HG02852 (cell line): Measurements from ENCODE around the gene KCNK17.

Experiments
- ATAC-seq: cut with Tn5 transposase; IDR thresholded peaks from one replicate; pipeline ENCODE4 v1.9.1; 2021; ENCODE audit warnings: mild to moderate bottlenecking, moderate library complexity; ENCODE audit not compliant: unreplicated experiment

The KCNK17 gene

DNA sequence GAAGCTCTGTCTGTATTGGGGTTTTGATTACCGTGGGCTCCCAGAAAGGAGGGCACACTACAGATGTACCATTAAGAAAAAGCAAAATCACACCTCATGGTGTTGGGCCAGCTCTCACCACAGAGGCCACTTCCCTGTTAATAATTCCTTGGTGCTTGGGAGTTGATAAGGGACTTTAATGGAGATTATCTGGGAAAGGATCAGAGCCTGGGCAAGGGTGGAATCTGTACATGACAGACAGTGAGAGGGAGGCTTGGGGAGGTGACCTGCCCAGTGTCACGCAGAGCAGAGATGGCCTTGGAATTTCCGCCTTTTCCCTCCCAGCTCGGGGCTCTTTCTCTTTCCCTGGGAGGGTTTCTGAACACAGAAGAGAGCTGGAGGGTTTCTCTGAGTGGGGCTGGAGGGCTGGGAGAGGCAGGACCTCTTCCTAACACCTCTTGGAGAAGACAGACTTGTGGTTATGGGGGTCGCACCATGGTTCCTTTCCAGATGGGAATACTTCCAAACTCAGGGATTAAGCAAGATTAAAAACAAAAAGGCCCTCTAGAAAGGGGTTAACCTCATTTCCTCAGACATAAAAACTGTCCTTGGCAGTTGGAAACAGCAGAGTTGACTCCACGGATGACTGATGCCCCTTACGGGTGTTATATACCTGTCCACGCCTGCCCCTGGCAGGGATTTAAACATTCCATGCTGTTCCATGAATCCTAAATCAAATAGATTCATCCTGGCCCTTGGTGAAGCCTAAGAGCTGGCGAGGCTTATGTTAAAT, 25.1 kb upstream of the KCNK17 start:
- no peak for ATAC-seq

- ATAC-seq = no peak
These were observed 24.2 kb upstream of the KCNK17 start for GRCh38 chr6:39338397-39338796.

DNA sequence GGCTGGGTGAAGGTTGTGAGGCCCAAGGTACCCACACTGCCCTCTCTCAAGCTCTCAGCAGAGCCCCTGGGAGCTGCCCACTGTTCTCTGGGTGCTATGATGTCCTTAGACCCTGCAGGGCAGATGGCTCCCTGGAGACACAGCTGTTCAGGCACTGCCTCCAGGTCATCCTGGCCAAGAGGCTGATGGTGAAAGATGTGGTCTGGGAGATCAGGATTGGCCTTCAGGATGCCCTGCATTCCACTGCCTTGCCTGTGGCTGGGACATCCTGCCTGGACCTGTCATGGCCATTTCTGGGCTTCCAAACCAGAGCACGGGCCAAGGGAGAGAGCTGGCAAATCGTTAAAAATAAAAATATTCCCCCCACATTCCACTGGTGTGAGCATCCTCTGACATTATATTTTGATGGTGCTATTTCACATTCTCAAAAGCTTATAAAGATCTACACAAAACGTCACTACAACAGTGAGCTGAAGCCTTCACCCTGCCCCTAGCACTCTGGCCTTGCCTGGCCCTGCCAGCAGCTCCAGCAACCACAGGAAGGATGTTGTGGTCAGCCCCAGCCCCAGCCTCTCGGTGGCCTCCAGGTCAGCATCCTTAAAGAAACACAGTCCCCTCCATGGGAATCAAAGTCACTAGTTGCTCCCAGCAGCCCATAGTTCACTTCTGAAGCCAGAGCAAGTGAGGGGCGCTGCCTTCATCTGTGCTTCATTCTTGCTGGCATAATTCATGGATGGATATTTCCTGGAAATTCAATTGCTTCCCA, 21.7 kb upstream of the KCNK17 start:
- no peak for ATAC-seq

- no peak for ATAC-seq
These were observed 19.6 kb upstream of the KCNK17 start for GRCh38 chr6:39333644-39334438.

DNA sequence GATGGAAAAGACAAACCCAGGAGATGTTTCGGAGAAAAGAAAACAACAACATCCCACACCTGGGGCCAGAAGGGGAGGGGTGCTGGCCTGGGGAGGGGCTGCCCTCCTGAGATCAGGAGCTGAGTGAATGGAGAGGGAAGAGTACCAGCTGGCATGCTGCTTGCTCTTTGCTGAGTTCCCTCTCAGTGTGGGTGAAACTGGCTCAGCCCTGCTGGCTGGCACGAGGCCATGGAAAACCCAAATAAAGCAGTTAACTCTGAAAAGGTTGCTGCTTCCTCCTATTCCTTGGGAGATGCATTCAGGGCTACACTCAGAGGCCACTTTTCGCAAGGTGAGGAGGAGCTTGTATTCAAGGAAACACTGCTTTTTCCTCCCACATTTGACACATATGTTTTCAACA, 16.3 kb upstream of the KCNK17 start:
- no peak for ATAC-seq

DNA sequence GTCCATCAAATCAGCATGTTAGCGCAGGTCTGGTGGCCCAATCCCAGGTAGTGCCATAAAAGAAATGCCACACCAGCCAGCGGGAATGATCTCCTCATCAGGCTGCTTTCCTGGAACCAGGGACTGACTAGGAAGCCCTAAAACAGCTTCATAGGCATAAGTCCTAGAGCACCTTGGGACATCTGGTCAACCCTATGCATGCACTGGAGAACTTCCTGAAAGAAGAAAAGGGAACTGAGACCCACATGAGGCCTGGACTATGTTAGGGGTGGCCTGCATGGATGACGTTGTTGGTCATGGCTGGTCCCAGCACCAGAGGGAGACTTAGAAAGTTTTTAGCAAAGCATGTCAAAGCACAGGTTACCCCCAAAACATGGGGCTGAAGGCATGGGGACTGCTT, 15.8 kb upstream of the KCNK17 start:
- ATAC-seq = no peak

DNA sequence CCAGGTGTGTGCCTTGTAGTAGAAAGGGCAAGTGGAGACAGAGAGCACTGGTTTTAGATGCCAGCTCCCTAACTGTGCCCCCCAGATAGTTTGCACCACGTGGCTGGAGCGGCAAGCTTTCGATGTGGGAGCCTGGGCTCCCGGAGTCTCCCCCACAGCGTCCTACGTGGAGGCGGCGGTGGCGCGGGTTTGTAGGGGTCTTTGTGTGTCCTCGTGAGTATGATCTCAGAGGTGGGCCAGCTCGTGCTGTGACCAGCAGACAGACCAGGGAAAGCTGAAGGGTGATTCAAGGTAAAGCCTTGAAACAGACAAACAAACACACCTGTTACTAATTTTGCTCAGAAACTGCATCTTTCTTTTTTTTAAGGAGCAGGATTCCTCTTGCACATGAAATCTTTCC, 13.8 kb upstream of the KCNK17 start:
- ATAC-seq = no peak

DNA sequence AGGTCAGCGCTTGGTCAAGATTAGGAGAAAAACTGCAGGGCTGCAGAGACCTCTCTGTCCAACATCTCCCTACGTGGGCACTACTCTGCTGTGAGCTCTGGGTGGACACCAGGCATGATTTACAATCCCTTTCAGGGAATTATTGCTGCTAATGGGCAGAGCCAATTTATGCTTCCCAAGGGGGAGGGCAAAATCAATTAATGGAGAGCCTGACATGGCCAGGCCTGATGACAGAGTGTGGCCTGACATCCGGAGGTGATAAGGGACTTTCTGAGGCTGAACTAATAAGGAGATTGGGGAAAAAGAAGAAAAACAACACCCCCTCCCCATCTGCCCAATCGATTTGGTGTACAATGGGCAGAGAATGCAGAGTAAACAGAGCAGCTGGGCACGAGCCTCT, 13.3 kb upstream of the KCNK17 start:
- ATAC-seq = no peak

DNA sequence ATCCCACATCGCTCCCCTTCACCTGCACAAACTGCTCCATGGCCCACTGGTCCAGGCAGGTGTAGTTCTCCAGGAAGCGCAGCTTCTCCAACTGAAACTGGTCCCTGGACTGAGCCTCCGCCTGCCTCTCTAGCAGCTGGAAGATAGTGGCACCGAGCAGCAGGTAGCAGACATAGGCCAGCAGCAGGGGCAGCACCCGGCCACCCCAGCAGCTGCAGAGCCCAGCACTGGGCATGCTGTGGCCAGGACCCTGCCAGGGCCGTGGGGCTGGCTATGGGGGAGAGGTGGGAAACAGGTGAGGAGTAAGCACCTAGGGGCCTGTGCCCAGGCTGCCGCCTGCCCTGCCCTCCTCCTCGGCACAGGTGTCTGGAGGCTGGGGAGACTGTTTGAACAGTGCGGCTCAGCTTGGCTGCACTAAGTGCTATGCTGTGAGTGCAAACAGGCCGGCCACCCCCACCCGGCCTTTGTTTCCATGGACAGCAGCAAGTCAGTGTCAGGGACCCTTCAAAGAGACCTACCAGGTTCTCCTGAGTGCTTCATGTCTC, 8.2 kb upstream of the KCNK17 start, which contains the start of gene KCNK16:
KCNK16 (minus strand) TSS at position 397 of the 545 bp plus-strand sequence; CDS start at position 235, 162 bp downstream.
- ATAC-seq = no peak

DNA sequence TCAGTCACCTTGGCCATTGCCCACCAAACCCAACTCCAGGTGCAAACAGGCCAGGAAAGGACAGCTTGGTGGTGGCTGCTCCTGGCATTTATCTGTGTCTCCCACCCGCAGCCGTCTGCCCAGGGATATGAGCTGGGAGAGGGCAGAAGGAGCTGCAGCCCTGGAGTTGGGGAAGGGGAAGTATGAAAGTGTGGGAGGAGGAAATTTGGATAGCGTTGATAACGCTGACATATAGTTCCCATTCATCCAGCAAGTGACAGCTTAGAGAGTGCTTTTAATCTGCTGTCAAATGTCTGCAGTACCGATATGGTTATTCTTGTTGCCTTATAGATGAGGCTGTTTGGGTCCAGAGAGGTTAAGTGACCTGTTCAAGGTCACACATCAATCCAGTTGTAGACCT, 7.5 kb upstream of the KCNK17 start:
- no peak for ATAC-seq

DNA sequence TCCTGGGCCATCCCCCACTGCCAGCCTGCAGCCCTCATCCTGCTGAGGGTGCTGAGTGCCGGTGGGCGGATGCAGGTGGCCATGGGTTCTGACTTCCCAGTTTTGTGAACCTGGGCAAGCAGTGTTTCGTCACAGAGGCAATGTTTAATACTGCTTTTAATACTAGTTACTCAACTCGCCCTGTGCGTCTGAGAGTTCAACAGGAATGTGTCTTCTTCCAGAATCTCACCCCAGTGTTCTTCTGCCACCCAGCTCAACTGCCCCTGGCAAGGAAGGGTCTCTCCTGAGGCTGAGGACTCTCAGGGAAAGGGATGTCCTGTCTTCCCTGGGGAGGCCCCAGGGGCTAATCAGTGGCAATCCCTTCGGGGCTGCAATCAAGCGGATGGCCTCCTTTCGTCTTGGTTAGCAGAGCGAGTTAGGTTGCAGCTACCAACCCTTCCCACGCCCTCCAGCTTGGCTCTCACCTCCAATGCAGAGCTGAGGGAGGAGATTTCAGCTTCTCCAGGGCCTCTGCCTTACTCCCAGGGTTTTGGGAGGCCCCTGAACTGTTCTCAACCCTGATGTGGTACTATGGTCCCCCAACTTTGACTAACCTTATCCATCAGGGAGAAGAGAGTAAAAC, 6.3 kb upstream of the KCNK17 start:
- ATAC-seq = no peak

DNA sequence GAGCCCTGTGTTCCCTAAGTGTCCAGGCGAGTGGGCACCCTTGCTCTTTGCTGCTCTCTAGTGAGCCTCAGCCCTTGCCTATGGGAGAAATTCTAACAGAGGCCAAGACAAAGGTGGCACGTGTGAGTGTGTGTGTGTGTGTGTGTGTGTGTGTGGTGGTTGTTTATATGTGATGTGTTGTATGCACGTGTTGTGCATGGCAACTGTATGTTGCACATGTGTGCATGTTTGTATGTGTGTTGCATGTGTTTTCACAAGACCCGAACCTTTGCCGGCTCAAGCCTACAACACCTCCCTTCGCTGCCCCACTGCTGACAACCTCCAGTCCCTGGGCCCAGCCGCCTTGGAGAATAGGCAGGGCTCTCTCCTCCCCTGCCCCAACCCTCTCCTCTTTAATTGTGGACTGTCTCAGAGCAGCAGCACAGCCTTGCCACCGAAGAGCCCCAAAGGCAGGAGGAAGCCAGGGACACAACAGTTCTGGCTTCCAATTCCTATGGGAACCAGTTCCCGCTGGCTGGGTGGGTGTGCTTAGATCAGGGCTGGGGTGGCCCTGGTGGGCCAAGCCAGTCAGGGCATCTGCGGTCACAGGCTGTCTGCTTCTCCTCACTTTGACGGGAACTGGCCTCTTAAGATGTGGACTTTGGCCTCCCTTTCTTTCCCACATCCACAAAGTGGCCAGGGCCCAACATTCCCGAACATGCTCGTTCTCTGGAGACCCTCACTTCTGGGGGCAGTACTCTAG, 5.6 kb upstream of the KCNK17 start:
- no peak for ATAC-seq

DNA sequence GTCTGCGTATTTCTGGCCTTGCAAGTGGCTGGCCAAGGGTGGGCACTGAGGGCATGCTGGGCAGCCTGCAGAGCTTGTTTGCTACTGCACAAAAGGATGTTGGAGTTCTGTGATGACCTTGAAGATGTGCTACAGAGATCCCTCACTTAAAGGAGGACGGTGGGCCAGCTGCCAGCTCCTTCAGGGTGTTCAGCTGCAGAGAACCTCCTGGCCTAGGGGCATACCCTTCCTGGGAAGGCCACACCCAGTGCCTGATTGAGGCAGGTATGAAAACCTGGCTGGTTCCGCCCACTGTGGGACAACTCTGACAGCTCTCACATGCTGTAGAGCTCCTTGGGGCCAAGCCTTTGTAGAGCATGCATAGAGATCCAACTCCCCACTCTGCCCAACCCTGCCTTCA, 3.0 kb upstream of the KCNK17 start:
- ATAC-seq = no peak

DNA sequence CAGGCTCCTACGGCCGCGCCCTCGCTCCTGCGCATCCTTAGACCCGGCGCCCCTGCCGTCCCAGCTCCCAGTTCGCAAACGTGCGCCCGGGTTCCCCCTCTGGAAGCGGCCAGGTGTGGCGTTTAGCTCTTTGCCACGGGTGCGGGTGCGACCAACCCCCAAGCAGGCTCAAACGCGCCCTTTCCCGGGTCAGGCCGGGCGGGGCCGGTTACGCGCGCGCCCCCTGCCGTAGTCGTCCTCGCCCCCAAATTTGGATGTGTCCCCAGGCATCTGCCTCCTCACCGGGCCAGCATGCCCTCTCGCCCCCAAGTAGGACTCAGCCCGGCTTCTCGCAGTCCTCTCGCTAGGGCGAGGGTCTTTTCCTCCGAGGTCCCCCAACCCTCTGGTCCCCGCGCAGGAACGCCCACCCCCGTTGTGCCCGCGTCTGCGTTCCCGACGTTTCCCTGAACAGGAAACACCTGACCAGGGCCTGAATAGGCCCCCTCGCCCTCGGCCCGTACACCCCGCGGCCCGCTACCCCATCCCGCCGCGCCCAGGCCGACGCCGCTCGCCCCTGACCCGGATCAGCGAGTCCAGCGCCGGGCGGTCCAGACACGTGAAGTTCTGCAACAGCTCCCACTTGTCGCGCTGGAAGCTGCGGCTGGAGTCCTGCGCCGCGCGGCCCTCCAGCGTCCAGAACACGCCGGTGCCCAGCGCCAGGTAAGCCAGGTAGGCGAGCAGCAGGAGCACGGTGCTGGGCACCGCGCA, 520 bp downstream of the KCNK17 start:
- no peak for ATAC-seq

DNA sequence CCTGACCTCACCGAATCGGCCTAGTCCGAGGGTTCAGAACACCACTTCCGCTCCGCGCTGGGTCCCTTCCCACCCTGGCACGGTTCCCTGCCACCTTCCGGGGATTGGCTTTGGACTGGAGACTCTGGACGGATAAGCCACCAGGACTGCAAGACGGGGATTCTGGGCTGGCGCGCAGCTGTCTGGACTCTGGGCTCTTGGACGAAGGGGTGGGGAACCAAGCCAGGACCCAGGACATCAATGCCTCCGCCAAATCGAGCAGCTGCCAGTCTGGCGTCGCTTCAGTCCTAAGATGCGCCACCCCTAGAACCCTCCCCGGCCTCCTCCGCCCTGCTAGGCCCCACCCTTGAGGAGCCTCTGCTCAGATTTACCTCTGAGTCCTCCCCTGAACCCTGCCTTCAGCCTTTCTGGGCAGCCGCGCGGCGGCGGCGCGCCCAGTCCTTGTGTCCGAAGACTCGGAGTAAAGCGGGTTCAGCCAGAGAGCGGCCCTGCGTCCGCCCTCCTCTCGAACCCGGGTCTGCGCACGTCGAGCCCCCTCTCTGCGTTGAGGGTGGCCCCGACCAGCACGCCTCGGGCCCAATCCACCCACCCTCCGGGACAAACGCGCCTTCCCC, 1.2 kb downstream of the KCNK17 start:
- no peak for ATAC-seq

DNA sequence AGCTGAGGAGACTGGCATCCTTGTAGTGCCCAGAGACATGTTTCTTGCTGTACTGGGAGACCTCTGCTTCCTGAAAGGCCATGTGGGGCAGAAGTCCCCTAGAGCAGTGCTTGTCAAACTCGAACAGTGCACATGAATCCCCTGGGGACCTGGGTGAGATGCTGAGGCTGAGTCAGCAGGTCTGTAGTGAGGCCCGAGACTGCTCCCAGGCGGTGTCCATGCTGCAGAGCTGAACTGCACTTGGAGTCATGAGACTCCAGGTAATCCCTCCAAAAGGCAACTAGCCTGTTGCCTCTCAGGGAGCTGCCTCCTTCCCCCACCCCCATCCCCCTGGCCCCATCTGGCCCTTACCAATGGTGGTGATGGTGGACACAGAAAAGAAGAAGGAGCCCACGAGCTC, 3.7 kb downstream of the KCNK17 start:
- no peak for ATAC-seq

DNA sequence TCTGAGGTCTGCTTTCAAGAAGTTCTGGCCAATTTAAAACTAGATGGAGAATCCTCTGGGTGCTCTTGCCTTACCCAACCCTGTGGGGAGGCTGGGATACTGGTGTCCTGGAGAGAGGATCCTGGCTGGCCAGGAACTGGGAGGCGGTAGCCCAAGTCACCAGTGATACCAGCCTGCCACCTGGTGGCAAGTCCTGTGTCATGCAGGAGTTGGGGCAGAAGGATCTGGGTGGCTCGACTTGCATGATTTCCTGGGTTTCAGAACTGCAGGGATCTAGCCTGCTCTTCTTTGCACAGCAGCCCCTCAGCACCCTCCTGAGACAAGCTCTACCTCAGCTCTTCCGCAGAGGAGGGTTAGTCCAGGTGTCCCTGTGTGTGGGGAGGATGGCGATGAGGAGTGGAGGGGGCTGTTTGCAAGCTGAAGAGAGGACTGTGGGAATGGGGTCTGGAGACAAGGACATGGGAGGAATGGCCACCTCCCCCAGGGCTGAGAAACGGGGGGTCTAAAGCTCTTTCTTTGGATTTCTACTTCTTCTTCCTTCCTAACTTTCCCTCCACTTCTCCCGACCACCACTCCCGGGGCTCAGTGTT, 4.2 kb downstream of the KCNK17 start:
- no peak for ATAC-seq

GRCh38 chr6:39307462-39307861, 6.8 kb downstream of the KCNK17 start:
- no peak for ATAC-seq

DNA sequence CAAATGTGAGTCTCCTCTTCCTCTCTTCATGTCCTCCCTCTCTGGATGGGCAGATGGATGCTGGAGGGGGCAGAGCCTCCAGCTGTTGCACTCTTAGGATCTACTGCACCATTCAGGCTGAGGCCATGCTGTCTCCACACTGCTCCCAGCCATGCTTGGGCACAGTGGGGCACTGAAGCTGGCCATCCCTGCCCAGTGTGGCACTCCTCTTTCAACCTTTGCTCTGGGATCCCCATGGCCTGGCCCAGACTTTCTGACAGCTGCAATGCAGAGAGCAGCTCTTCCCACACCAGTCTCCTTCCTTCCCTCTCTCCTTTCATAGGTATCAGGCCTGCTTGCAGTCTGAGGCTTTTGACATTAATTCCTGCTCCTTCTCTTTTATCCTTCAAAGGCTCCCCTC, 9.3 kb downstream of the KCNK17 start:
- ATAC-seq = no peak
